HG03025 (cell line): ENCODE results near the gene PRKAR2B.
"Not testable (repeated sequence)": the region's sequence is repeated elsewhere in the genome, so short reads cannot be mapped to it uniquely, and the experiment has no call there.

ENCODE experiments used
- ATAC-seq: cut with Tn5 transposase; IDR thresholded peaks from one replicate; pipeline ENCODE4 v1.9.1; 2021; ENCODE audit warnings: mild to moderate bottlenecking, moderate library complexity; ENCODE audit not compliant: unreplicated experiment, low FRiP score

Gene PRKAR2B

GRCh38 chr7:107149863-107150262 lies 105.4 kb downstream of the PRKAR2B start:
- ATAC-seq: no peak

DNA sequence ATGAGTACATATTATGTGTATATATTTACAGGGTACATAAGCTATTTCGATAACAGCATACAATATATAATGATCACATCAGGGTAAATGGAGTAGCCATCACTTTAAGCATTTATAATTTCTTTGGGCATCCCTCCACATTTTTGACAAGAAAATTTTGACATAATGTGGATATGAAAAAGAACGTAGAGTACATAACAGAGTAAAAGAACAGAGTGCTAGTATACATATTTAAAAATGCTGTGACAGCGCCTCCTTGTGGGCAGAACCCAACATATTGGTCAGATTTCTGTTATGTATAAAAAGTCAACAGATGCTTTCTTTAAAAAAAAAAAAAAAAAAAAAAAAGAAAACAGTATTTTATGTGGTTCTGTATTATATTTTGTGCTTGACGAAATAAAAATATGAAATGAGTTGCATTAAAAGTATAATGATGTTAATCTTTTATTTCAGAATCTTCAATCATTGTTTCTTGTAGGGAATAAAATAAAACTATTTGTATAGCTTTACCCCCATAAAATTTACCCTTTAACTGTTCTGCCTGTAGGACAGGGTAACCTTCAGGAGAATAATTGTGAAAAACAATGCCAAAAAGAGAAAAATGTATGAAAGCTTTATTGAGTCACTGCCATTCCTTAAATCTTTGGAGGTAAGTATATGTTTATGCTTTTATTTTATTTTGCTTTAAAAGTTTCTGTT lies 106.0 kb downstream of the PRKAR2B start:
- no peak for ATAC-seq

GRCh38 chr7:107151538-107151937 lies 107.0 kb downstream of the PRKAR2B start:
- ATAC-seq: no peak

DNA sequence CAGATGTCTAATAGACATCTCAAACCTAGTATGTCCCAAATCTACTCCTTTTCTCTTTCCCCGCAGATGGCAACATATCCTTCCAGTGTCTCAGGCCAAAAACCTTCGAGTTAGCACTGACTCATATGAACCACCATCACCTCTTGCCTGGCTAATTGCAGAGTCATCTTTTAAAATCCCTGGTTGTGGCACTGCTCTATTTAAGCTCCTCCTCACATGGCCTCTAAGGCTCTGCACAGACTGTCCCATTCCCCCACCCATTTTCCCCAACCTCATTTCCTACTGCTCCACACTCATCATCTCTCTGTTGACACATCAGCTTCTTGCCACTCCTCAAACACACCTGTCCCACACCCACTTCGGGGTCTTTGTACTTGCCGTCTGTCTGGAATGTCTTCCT lies 107.5 kb downstream of the PRKAR2B start:
- ATAC-seq: no peak

- ATAC-seq: no peak
These were observed 110.3 kb downstream of the PRKAR2B start for GRCh38 chr7:107154826-107155225.

- not testable (repeated sequence) for ATAC-seq
These were observed 111.2 kb downstream of the PRKAR2B start for GRCh38 chr7:107155726-107156125.

DNA sequence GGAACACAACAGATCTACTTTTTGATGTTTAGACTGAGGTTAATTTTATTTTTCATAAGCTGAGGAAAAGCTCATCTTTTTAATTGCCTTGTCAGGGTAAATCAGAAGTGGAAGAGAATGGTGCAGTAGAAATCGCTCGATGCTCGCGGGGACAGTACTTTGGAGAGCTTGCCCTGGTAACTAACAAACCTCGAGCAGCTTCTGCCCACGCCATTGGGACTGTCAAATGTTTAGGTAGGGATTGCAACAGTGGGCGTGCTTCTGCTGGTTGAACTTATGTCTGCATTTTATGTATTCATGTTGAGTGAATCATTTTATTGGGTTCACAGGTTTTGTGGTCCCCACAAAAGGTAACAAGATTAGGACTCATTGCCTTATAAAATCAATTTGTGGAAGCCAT lies 112.6 kb downstream of the PRKAR2B start:
- ATAC-seq: no peak

DNA sequence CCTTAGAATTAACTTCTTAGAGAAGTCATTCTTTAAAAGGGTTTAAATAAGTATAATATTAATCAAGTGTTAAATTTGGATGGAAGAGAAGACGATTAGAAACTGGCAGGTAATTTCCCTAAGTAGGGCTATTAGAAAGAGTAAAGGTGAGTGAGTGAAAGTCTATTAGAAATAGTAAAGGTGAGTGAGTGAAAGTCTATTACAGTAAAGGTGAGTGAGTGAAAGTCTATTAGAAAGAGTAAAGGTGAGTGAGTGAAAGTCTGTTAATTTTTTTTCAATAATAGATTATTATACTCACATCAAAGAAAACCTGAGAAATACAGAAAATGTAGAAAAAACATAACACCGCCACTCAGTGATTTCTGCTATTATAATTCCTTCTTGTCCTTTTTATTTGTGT lies 113.5 kb downstream of the PRKAR2B start:
- ATAC-seq: no peak

- ATAC-seq: no peak
These were observed 115.9 kb downstream of the PRKAR2B start for GRCh38 chr7:107160389-107160788.

- no peak for ATAC-seq
These were observed 116.9 kb downstream of the PRKAR2B start for GRCh38 chr7:107161415-107161814.

DNA sequence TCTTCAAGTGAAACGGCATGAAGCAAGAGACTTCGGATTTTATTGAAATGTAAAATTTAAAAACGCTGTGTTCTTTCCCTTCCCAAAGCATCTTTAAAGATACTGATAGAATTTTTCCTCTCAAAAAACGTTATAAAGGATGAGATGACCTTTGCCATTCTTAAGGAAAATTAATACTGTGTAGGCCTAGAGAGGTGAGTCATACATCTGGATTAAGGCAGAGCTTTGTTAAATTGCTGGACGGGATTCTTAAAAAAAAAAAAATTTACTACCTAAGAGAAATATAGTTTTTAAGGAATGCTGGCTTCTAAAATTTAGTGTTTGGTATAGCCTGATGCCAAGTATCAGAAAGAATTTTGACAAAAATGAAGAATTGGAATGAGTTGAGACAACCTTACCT lies 118.0 kb downstream of the PRKAR2B start:
- ATAC-seq: no peak

- ATAC-seq: no peak
These were observed 119.6 kb downstream of the PRKAR2B start for GRCh38 chr7:107164092-107164491.

DNA sequence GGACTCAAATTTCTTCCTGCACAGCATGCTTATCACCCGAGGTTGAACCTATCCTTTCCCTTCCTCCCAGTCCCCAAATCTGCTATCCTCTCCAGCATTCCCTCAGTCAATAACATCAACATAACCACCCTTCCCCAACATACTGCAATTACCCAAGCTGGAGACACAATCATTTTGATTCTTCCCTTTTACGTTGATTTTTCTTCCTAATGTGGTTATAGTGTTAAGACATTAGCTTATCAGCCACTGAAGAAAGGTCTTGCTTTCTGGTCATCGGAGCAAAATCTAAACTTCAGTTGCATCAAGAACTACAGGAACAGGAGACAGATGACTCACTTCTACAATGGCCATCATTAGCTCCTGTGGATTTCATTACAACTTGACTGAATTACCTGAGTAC lies 120.8 kb downstream of the PRKAR2B start:
- no peak for ATAC-seq

GRCh38 chr7:107166736-107167426 lies 122.4 kb downstream of the PRKAR2B start:
- ATAC-seq: no peak

GRCh38 chr7:107167483-107168232 lies 123.2 kb downstream of the PRKAR2B start:
- ATAC-seq: no peak

DNA sequence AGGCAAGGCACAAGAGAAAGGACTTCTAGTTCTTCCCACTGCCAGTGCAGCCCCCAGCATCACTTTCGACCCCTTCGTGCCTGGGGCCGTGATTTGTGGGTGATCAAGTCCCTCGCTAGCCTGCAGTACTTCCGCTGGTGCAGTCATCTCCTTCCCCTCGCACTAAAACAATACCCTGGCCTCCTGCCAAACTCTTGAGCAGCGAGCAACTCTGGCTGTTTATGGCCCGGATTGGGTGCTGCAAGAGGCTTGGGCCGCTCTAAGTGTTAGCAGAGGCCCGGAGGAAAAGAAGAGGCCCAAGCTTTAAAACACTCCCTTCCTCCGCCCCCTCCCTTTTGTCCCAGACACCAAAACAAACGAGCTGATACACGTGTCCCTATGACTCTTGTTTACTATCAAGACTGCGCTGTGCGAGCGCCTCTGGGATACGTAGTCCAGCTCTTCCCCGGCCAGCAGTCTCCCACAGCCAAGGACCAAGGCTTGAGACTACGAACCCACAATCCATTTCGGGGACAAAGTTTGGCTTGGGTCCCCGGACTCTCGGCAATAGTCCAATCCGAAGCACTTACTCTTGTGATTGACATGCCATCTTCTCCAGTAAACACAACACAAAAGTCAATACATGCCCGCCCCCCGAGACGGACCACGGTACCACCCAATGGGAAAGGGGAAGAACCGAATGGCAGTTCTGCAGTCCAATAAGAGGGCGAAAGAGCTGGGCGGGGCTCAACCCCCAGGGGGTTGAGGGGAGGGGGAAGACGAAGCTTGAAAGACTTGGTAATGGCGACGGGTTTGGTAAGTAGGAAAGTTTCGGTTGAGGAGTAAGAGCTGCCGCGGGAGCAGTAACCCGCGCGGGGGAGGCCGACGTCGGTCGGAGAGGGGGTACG lies 124.0 kb downstream of the PRKAR2B start, which contains the start of gene HBP1:
Gene HBP1 (plus strand): TSS at position 771 of the 887 bp plus-strand sequence. CDS start 10,891 bp downstream, outside the sequence.
- ATAC-seq: peak; percentile 94

DNA sequence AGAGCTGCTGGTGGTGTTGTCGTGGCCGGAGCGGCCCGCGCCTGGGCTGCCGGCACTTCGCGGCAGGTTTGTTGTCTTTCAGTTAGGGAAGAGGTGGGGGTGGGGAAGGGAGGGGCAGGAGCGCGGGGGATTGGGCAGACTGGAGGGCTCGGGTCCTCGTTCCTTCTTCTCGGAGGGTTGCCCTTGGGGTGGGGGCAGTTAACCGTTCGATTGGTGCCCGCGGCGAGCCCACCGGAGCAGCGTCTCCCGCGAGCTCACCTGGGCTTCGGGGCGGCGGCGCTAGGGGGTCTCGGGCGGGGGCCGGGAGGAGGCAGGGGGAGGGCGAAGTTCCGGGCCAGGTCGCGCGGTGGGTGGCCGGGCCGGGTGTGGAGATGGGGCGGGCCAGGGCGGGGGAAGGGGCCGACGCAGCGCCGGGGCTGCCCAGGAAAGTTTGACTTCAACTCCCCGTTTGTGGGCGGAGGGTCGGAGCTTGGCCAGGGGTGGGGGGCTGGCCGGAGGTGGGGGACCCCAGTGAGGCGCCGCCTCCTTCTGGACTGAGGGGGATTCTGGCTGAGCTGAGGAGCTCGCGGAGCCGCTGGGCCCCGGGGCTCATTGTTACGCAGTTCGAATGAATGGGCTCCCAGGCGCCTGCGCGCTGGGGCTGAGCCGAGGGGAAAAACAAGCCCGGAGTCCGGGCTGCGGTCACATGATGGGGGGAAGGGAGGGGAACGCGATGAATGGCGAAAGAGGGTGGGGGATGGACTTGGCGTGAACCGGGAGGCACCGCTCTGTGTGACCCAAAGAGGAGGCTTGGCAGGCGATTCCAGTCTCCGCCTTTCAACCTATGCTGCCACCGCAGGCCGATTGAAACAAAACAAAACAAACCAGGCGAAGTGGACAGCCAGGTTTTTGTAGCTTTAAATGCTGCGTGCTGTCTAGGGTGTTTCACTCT lies 124.9 kb downstream of the PRKAR2B start:
- ATAC-seq: peak; percentile 20

DNA sequence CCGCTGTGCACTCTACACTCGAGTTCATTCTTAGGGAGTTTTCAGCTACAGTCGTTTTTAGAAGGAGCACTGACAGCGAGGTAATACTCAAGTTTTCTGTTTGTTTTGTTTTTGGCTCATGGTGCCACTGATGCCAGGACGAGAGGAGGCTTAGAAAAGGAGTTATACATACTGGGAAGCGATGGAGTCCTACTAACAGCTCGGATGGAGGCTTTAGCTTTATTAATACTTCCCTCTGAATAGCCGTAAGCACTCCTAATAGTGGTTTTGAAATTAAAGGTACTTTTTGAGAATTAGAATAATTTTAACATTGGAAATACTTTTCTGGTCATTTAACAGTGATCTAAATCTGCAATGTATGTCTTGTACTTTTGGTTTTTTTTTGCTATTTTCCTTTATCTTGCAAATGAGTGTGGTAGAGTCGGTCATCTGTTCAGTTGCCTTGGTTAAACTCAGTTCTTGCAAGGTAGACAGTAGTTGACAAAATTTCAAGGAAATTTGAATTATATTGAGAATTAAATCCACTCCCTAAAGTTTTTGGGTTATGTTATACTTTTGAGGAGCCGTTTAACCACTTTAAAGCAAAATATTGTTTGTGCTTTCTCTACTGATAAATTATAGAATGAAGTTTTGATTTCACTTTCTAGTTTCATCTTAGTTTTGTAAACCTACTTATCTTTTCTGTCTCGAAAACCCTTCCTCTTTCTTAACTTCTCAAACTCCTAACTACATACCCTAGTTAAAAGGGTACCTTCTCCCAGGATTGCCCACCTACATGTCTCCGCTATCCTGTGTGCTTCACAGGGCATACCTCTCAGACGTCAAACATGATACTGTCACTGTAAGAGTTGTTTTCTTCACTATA lies 125.8 kb downstream of the PRKAR2B start:
- ATAC-seq: no peak
